Measurements from ENCODE around the gene C3orf70.

C3orf70 gene, protein sequence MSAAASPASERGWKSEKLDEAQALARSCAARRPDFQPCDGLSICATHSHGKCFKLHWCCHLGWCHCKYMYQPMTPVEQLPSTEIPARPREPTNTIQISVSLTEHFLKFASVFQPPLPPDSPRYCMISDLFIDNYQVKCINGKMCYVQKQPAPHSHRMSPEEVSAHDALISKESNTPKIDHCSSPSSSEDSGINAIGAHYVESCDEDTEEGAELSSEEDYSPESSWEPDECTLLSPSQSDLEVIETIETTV

DNA sequence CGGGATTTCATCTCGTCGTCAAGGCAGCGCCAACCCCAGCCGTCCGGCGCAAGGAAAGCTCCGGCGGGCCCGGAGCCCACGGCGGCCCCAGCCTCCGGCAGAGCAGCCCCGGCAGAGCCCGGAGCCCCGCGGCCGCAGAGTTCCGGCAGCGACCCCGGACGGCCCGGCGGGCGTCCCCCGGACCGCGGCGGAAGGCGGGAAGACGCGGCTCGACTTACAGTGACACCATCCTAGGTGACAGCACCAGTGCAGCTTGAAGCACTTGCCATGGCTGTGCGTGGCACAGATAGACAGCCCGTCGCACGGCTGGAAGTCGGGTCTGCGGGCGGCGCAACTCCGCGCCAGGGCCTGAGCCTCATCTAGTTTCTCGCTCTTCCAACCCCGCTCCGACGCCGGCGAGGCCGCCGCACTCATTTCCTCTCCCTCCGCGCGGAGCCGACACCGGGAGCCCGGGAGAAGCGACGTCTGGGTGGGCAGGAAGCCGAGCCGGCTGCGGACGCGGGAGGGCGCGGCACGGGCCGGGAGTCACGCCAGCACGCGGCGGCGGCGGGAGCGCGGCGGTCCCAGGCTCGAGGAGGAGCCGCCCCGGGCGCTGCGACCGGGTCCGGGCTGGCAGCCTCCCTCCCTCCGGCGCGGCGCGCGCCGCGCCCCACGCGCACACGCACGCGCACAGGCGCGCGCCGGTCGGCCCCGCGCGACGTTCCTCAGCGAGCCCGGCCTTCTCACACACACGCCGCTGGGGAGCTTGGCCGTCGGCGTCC lies at the start of gene C3orf70:
C3orf70 (minus strand) TSS at position 651 of the 761 bp plus-strand sequence; CDS start at position 414, 237 bp downstream.
- DNase-seq (ENCODE audit: low read depth in 2 of 2), result no peak

DNA sequence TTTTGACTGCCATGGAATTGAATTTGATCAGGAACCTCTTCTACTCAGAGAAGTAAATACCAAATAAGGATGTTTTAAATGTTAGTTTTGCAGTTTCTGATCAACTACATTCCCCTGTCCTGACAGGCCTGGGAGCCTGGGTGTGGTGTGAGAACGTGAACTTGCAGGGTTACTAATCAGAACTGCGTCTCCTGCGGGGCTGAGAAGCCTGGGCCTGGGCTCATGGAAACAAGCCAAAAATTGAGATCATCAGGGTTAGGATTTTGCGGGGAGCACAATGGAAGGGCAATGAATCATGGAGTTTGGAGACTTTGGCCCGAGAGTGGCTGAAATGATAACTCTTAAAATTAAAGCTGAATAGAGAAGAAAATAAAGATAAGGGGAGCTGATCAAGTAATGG lies 47.8 kb upstream of the C3orf70 start:
- no peak for DNase-seq (ENCODE audit: low read depth in 2 of 2)

DNA sequence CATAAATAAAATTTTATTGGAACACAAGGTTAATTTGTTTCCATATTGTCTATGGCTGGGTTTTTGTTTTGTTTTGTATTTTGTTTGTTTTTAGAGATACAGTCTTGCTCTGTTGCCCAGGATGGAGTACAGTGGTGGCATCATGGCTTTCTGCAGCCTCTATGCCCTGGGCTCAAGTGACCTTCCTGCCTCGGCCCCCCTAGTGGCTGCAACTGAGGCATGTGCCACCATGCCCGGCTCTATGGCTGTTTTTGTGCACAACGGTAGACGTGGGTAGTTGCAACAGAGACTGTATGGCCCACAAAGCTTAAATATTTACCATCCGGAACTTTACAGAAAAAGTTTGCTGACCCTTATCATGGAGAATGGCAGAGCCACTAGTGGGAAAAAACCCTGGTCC lies 46.8 kb upstream of the C3orf70 start:
- DNase-seq (ENCODE audit: low read depth in 2 of 2), result no peak

DNA sequence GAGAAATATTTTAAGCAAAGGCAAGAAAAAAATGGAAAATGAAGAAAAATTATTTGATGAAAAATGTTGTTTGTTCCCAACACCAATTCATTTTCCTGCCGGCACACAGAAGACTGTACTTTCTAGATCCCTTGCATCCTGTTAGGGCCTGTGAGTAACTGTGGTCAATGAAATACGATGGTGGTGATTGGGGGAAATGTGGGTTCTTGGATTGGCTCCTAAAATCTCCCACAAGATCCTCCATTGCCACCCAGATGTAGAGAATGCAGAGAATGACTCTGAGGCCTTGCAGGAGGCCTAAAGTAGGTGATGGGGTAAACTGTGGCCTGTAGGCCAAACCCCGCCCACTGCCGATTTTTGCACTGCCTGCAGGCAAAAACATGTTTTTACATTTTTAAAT lies 46.3 kb upstream of the C3orf70 start:
- DNase-seq (ENCODE audit: low read depth in 2 of 2), result no peak

DNA sequence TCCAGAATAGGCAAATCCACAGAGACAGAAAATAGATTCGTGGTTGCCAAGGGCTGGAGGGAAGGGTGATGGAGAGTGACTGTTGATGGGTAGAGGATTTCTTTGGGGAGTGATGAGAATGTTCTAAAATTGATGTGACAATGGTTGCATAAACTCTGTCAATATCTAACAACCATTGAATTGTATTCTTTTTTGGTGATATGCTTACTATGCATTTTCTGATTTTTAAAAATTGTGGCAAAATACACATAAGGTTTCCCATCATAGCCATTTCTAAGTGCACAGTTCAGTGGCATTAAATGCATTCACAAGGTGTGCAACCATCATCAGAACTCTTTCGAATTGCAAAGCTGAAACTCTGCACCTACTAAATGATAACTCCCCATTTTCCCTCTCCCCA lies 44.2 kb upstream of the C3orf70 start:
- no peak for DNase-seq (ENCODE audit: low read depth in 2 of 2)

DNA sequence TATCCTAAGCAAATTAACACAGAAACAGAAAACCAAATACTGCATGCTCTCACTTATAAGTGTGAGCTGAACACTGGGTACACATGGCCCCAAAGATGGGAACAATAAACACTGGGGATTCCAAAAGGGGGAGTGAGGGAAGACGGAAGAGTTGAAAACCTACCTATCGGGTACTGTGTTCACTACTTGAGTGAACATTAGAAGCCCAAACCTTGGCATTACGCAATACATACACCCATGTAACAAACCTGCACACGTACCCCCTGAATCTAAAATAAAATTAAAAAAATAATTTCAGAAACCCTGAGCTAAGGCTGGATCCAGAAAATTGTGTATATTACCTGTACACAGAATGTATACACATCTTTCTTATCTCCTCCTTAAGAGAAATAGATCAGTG lies 42.8 kb upstream of the C3orf70 start:
- no peak for DNase-seq (ENCODE audit: low read depth in 2 of 2)

DNA sequence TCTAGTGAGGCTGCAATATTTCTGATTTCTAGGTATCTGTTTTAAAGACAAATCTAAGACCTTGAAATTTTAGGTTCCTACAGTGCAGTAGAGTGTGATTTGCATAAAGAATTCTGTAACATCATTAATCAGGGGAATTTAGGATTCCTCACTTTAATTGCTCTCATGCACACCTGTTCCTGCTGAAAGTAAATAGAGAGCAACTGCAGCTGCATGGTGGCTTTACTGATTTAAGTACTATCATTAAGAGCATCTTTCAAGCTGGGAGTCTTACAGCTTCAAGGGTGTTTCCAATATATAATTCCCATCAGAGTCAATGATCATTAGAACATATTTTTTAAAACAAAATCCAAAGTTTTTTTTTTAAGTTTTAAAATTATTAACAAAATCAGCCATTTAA lies 36.0 kb upstream of the C3orf70 start:
- DNase-seq (ENCODE audit: low read depth in 2 of 2), result no peak

DNA sequence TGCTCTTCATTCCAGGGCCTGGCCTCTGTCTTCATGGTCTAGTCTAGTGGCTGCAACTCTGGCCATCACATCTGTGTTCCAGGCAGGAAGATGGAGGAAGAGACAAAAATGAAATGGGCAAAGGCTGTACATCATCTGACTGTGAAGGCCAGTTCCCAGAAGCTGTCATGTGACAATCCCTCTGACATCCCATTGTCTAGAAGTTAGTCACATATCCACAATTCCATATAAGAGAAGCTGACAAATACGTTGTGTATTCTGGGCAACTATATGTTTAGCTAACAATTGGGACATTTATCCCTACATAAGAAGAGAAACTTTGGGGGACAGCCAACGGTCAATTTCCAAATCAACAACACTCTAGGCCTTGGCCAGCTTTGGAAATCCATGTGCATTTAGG lies 34.5 kb upstream of the C3orf70 start:
- DNase-seq (ENCODE audit: low read depth in 2 of 2), result no peak

DNA sequence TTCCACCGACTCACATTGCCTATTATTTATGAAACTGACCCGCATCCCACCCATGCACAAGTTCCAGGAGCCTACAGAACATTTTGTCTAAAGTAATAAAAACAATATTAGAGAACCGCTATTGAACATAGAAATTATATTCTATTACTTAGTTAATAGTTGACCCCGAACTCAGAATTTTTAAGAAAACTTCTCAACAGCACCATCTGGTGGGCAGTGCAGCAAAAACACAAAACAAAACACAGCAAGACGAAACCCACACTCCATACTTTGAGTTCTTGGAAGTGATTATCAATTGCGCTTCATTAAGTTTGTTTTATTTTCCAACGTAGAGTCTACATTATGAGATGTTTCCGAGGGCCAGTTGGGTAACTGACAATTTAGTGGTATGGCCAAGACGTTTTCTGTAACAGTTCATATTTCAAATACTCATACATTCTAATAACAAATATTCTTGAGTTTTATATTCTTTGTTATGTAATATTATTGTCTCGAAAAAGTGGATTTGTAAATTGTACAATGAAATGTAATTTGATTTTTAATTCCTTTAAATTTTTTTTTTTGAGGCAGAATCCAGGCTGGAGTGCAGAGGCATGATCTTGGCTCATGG lies 24.0 kb upstream of the C3orf70 start:
- DNase-seq (ENCODE audit: low read depth in 2 of 2), result no peak

DNA sequence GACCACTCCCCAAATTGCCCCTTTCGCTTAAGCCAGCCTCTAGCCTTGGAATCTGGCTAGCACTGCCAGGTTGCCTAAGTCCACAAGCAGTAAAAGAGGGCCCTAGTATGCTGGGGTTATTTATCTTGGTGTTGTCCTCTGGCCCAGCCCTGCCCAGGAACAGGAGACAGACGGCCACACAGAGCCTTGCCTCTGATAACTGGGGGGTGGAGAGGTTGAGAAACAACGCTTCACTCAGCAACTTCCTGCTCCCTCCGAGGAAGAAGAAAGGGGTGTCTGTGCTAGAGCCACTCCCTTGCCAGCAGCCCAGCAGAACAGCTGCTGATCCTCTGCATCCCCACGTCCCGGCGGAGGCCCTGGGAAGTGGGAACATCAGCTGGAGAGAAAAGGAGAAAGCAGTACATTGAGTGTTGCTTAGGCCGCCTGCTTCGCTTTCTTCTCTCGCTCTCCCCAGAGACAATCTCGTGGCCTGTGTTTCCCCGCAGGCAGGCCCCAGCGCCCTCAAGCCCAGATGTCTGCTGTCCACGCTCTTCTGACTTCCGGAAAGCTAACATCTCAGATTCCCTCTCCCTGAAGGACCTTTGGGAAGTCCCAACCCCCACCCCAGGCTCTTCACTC lies 22.6 kb upstream of the C3orf70 start:
- no peak for DNase-seq (ENCODE audit: low read depth in 2 of 2)

DNA sequence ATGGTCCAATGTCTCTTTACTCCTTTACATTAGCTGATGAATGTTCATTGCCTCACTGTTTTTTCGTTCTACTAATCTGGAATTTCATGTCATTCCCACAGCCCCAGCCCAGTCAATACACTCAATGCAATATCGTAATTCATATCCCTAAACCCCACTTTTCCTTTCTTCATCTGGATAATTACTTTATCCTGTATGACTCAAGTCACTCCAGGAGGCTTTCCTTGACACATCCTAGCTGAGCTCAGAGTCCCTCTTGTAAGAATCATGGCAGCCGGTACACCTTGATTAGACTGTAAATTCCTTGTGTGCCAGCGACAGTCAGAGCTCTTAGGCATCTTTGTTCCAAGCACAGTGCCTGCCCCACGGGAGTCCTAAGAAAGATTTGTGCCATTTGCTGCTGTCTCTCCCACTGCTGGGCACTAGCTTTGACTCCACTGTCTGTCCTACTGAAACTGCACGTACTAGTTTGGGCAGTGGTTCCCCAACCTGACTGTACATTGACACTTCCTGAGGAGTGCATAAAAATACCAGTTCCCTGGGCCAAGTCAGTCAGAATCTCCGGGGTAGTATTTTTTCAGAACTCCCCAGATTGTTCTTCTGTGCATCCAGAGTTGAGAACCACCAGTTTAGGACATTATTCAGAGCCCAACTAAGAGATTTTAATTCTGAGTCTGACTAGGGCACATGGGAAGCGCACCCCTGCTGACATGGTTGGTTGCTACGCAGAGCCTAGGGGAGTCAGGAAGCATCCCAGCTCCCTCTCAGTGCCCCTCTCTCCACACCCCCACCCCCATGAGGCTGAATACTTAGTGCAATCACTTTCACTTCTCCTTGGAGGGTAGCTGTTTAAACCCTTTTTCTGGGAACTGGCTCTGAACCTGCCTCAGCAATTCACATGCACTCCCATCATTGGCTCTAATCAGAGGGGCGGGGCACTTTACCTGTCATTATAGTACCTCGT lies 19.5 kb upstream of the C3orf70 start:
- DNase-seq (ENCODE audit: low read depth in 2 of 2), result no peak

DNA sequence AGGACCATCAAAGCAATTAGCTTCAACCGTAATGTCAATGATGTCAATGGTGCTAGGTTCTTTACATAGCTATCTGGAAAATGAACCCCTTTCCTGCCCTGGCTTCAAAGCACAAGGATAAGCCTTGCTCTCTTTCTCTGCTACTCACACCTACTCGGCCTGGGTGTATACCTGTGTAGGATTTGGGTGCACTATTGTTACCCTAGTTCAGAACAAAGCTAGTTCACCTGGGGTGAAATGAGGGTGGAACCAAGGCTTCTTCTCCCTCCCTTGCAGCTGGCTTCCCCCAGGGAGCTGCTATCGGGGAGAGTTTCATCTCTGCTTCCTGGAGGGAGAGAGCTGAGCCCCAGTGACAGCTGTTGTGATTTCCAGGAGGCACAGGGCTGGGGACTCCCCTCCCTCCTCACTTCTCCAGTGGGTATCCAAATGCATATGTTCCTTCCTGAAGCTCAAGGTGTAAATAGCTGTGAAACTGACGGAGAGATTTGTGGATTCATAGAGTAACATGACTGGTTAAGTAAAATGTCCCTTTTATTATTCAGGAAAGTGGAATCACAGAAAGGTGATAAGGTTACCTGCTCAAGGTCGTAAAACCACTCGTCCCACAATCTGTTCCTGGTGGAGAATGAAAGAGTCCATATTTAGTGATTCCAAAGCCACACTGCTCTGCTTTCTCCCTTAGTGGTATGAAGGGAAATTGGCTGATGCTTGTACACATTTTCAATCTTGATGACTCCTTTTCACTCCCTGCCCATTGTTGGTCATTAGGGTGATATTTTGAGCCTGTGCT lies 11.8 kb upstream of the C3orf70 start:
- DNase-seq (ENCODE audit: low read depth in 2 of 2), result no peak

DNA sequence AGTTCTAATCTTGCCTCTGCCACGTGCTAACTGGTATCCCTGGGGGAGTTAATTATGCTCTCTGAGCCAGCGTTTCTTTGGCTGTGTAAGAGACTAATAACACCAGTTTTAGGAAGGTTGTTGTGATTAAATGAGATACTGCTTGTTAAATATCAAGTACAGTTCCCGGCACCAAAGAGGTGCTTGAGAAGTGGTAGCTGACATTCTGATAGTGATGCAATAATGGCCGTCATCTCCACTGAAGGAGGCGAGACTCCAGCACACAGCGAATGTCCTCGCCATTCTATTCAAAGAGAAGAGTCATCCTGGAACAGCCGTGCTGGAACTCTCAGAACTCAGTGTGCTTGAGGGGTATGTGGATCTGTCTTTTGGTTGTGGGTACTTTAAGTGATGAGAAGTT lies 9.8 kb upstream of the C3orf70 start:
- no peak for DNase-seq (ENCODE audit: low read depth in 2 of 2)

DNA sequence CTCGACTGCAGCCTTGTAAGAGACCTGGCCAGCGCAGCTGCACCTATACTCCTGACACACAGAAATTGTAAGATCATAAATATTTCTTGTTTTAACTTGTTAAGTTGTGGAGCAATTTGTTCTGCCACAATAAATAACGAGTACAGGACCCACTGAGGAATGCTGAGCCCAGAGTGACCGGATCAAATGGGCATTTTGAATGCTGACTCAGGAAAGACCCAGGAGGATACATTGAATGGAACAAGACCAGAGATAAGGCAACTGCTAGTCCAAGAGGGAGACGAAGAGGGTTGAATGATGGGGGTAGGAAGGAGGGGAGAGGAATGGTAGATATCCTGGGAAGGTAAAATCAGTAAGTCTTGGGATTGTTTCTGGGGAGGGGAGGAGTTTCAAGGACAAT lies 8.9 kb upstream of the C3orf70 start:
- DNase-seq (ENCODE audit: low read depth in 2 of 2), result no peak

DNA sequence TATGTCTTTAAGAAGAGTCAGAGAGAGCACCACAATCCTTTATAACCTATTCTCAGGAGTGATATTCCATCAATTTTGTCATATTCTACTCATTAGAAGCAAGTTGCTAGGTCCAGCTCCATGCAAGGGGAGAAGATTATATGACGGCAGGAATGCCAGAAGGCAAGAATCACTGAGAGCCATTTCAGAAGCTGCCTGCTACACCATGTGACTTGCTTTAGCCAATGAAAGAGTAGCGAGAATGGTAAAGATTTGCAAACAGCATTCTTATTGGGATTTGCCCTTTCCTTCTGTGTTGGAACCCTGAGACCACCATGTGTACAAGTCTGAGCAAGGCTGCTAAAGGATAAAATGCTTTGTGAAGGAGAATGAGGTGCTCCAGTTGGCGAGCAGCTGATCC lies 4.5 kb upstream of the C3orf70 start:
- DNase-seq (ENCODE audit: low read depth in 2 of 2), result no peak

DNA sequence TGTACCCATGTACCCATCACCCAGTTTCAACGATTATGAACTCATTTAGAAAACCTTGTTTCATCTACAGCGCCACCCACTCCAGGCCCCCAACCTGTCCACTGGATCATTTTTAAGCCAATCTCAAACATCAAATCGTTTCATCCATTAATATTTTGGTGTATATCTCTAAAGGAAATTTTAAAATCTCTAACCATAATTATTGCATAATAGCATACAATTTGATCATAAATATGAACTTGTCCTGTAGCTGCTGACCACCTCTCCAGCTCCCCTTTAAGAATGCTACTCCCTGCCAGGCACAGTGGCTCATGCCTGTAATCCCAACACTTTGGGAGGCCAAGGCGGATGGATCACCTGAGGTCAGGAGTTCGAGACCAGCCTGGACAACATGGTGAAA lies 2.8 kb upstream of the C3orf70 start:
- no peak for DNase-seq (ENCODE audit: low read depth in 2 of 2)

DNA sequence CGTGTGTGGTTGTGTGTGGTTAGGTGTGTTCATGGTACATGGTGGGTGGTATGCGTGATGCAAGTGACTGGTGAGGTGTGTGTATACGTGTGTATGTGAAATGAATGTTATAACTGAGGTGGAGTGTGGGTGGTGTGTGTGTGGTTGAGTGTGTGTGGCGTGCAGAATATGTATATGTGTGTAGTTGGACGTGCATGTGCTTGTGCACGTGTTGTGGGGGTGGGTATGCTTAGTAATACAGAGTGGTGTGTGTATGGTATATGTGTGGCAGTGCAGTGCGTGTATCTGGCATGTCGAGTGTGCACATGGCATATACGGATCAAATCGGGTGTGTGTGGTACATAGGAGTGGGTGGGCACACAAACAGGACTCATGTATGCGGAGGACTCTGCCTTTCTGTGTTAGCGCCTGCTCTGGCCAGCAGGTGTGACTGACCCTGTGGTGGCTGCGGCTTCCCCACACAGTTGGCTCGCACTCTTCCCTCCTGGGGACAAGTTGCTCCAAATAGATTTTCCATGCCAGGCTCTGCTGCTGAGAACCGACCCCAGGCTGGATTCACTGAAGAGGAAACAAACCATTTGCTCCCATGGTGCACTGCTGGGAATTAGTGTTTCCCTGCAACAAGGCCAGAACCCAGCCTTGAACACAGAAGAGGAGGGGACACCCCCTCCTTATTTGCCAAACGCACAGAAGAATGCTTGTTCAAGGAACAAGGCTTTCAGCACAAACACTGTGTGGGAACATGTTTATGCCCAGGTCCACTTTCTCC lies 1.2 kb upstream of the C3orf70 start:
- DNase-seq (ENCODE audit: low read depth in 2 of 2), result no peak

DNA sequence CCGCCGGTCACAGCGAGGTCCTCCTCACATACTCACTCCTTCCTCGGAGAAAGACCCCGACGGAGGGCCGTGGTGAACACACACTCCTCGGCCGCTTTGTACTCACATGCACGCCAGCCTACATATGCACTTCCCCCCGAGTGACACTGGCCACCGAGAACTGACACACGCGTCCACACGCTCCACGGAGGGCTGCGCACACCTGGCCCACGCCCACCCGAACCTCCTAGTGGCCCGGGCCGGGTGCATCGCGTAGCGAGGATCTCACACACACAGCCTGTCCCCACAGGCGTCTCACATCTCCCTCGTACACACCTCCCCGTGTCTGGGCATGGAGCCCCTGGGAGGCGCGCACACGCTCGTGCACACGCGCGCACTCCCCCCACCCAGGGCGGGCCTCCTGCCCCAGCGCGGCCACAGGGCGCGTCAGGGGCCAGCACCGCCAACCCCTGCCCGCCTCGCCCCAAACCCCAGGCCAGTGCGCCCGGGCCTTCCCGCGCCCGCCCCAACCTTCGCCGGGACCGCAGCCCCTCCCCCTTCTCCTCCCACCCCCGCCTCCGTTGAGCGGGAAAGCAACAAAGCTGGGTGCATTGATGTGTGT lies 411 bp upstream of the C3orf70 start:
- DNase-seq (ENCODE audit: low read depth in 2 of 2), result no peak

DNA sequence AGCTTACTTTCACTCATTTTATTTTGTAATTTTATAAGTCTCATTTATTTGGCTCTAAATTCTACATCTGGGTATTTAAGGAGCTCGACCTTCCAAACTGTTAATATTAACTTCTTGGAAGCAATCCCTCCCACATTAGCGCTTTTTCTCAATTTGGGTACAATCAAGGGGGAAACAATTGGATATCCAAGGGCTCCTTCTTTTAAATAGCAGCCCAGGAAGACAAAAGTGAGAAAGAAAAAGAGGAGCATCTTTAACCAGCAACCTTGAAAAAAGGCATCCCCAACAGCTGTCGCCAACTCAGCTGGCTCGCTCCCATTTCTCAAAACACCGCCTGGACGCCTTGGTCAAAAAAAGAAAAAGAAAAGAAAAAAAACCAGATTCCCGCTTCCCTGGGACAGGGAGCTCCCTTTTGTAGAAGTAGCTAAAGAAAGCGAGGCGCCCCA lies 873 bp downstream of the C3orf70 start:
- DNase-seq (ENCODE audit: low read depth in 2 of 2), result no peak

Data from activated CD8-positive, alpha-beta memory T cell treated with anti-CD3 and anti-CD28 coated beads for 4 hours (primary cell).